ENCODE results near the gene PPIH.

DNA sequence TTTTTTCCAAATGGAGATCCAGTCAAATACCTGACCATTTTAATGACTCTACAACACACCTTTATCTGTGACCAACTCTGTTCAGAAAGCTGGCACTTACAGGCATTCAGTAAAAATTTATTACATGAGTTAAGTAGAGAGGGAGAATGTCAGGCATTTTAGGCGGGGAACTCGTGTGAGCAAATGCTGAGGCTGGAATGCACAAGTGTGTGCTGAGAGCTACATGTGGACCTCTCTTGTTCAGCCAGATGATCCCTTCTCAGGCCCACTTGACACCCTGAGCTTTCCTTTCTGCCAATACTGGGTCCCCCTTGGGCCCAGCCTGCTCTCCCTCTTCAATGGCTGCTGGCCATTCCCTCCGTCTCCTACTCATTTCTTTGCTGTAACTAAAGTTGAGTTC, 11.7 kb downstream of the PPIH start:
- TF ChIP-seq, protein P1, sequence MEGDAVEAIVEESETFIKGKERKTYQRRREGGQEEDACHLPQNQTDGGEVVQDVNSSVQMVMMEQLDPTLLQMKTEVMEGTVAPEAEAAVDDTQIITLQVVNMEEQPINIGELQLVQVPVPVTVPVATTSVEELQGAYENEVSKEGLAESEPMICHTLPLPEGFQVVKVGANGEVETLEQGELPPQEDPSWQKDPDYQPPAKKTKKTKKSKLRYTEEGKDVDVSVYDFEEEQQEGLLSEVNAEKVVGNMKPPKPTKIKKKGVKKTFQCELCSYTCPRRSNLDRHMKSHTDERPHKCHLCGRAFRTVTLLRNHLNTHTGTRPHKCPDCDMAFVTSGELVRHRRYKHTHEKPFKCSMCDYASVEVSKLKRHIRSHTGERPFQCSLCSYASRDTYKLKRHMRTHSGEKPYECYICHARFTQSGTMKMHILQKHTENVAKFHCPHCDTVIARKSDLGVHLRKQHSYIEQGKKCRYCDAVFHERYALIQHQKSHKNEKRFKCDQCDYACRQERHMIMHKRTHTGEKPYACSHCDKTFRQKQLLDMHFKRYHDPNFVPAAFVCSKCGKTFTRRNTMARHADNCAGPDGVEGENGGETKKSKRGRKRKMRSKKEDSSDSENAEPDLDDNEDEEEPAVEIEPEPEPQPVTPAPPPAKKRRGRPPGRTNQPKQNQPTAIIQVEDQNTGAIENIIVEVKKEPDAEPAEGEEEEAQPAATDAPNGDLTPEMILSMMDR (conservative IDR thresholded peaks at IDR 0.05; ENCODE audit: low read depth in 2 of 2), result no peak
- no peak for TF ChIP-seq EZH2 (IDR thresholded peaks at IDR 0.05; ENCODE audit: low read depth, unreplicated experiment)
- no peak for TF ChIP-seq POLR2AphosphoS5 (IDR thresholded peaks at IDR 0.05; ENCODE audit: low read depth)
- no peak for TF ChIP-seq EZH2phosphoT487 (IDR thresholded peaks at IDR 0.05; ENCODE audit: unreplicated experiment)
- TF ChIP-seq, protein P2, sequence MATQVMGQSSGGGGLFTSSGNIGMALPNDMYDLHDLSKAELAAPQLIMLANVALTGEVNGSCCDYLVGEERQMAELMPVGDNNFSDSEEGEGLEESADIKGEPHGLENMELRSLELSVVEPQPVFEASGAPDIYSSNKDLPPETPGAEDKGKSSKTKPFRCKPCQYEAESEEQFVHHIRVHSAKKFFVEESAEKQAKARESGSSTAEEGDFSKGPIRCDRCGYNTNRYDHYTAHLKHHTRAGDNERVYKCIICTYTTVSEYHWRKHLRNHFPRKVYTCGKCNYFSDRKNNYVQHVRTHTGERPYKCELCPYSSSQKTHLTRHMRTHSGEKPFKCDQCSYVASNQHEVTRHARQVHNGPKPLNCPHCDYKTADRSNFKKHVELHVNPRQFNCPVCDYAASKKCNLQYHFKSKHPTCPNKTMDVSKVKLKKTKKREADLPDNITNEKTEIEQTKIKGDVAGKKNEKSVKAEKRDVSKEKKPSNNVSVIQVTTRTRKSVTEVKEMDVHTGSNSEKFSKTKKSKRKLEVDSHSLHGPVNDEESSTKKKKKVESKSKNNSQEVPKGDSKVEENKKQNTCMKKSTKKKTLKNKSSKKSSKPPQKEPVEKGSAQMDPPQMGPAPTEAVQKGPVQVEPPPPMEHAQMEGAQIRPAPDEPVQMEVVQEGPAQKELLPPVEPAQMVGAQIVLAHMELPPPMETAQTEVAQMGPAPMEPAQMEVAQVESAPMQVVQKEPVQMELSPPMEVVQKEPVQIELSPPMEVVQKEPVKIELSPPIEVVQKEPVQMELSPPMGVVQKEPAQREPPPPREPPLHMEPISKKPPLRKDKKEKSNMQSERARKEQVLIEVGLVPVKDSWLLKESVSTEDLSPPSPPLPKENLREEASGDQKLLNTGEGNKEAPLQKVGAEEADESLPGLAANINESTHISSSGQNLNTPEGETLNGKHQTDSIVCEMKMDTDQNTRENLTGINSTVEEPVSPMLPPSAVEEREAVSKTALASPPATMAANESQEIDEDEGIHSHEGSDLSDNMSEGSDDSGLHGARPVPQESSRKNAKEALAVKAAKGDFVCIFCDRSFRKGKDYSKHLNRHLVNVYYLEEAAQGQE (IDR thresholded peaks at IDR 0.05; ENCODE audit: unreplicated experiment), result no peak
- no peak for TF ChIP-seq NANOG (IDR thresholded peaks at IDR 0.05; ENCODE audit: borderline replicate concordance)
- no peak for TF ChIP-seq JUNB (IDR thresholded peaks at IDR 0.05; ENCODE audit: unreplicated experiment)
- no peak for TF ChIP-seq CREB1 (CRISPR knock-in tag; IDR thresholded peaks at IDR 0.05; ENCODE audit: low read depth)
- TF ChIP-seq, protein P3, sequence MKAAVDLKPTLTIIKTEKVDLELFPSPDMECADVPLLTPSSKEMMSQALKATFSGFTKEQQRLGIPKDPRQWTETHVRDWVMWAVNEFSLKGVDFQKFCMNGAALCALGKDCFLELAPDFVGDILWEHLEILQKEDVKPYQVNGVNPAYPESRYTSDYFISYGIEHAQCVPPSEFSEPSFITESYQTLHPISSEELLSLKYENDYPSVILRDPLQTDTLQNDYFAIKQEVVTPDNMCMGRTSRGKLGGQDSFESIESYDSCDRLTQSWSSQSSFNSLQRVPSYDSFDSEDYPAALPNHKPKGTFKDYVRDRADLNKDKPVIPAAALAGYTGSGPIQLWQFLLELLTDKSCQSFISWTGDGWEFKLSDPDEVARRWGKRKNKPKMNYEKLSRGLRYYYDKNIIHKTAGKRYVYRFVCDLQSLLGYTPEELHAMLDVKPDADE (IDR thresholded peaks at IDR 0.05), result no peak

Measured in GM23338 (cell line).